H9 (cell line): ENCODE results near the gene ACTN1. TPM values are rescaled to one million over a fixed set of nuclear protein-coding genes. Genes with fewer than 3 reads are reported as not detected.
A peak's percentile ranks its signal among the peaks of the same experiment; 100 is the strongest.

ENCODE experiments used
- DNase-seq: peaks from one replicate; pipeline ENCODE4 v3.0.0-alpha.2; 2017
- H2AFZ ChIP-seq: one replicate; pipeline ENCODE4 v1.6.1; 2013; ENCODE audit warnings: mild to moderate bottlenecking, low read length, control low read depth, moderate library complexity
- H2AK5ac ChIP-seq: 2 replicates; pipeline ENCODE4 v1.6.1; 2013; ENCODE audit warnings: low read length, control low read depth, mixed read lengths; ENCODE audit not compliant: insufficient read length
- H2BK120ac ChIP-seq: one replicate; pipeline ENCODE4 v1.6.1; 2013; ENCODE audit warnings: low read depth, mild to moderate bottlenecking, low read length, control low read depth, inconsistent platforms; ENCODE audit not compliant: poor library complexity, severe bottlenecking
- H2BK12ac ChIP-seq: 2 replicates; pipeline ENCODE4 v1.6.1; 2013; ENCODE audit warnings: low read length, control low read depth, mixed read lengths, low read depth; ENCODE audit not compliant: insufficient read length
- H2BK15ac ChIP-seq: 2 replicates; pipeline ENCODE4 v1.6.1; 2013; ENCODE audit warnings: low read depth, low read length, control low read depth
- H2BK20ac ChIP-seq: one replicate; pipeline ENCODE4 v1.6.1; 2013; ENCODE audit warnings: low read depth, mild to moderate bottlenecking, low read length, control low read depth, inconsistent platforms; ENCODE audit not compliant: poor library complexity, severe bottlenecking
- H2BK5ac ChIP-seq: 2 replicates; pipeline ENCODE4 v1.6.1; 2013; ENCODE audit warnings: low read length, control low read depth, mixed read lengths; ENCODE audit not compliant: insufficient read length
- H3K14ac ChIP-seq: 2 replicates; pipeline ENCODE4 v1.6.1; 2013; ENCODE audit warnings: low read length, control low read depth; ENCODE audit not compliant: insufficient read depth
- H3K18ac ChIP-seq: 2 replicates; pipeline ENCODE4 v1.6.1; 2013; ENCODE audit warnings: low read depth, mild to moderate bottlenecking, mixed read lengths, low read length, control low read depth; ENCODE audit not compliant: insufficient read length
- H3K23ac ChIP-seq: 2 replicates; pipeline ENCODE4 v1.6.1; 2013; ENCODE audit warnings: low read length, control low read depth, mixed read lengths, low read depth; ENCODE audit not compliant: insufficient read length
- H3K23me2 ChIP-seq: 2 replicates; pipeline ENCODE4 v1.6.1; 2013; ENCODE audit warnings: low read depth, mild to moderate bottlenecking, mixed read lengths, low read length, control low read depth; ENCODE audit not compliant: insufficient read length, poor library complexity, severe bottlenecking
- H3K27ac ChIP-seq: 2 replicates; pipeline ENCODE4 v1.5.1; 2013; ENCODE audit warnings: low read length, control low read depth, mixed read lengths, low read depth; ENCODE audit not compliant: insufficient read length
- H3K27me3 ChIP-seq: 2 replicates; pipeline ENCODE4 v1.6.1; 2013; ENCODE audit warnings: low read length, control low read depth, inconsistent platforms; ENCODE audit not compliant: insufficient read depth
- H3K4ac ChIP-seq: 2 replicates; pipeline ENCODE4 v1.6.1; 2013; ENCODE audit warnings: low read depth, mild to moderate bottlenecking, control low read depth, inconsistent platforms, low read length, moderate library complexity
- H3K4me1 ChIP-seq: 2 replicates; pipeline ENCODE4 v1.6.1; 2013; ENCODE audit warnings: low read length, control low read depth, inconsistent platforms; ENCODE audit not compliant: insufficient read depth
- H3K4me2 ChIP-seq: 2 replicates; pipeline ENCODE4 v1.6.1; 2013; ENCODE audit warnings: low read length, control low read depth, mixed read lengths; ENCODE audit not compliant: insufficient read length, insufficient read depth
- H3K56ac ChIP-seq: 2 replicates; pipeline ENCODE4 v1.6.1; 2013; ENCODE audit warnings: low read depth, mild to moderate bottlenecking, mixed read lengths, low read length, control low read depth; ENCODE audit not compliant: insufficient read length
- H3K79me1 ChIP-seq: 2 replicates; pipeline ENCODE4 v1.6.1; 2013; ENCODE audit warnings: low read depth, mild to moderate bottlenecking, moderate library complexity, low read length, control low read depth, inconsistent platforms; ENCODE audit not compliant: insufficient read depth, poor library complexity, severe bottlenecking
- H3K79me2 ChIP-seq: 2 replicates; pipeline ENCODE4 v1.6.1; 2013; ENCODE audit warnings: low read length, control low read depth, inconsistent platforms; ENCODE audit not compliant: insufficient read depth
- H3K9ac ChIP-seq: 2 replicates; pipeline ENCODE4 v1.6.1; 2013; ENCODE audit warnings: low read length, control low read depth, mixed read lengths; ENCODE audit not compliant: insufficient read length; ENCODE audit errors: extremely low read depth
- H3K9me3 ChIP-seq: one replicate; pipeline ENCODE4 v1.6.1; 2013; ENCODE audit warnings: low read depth, low read length, inconsistent platforms; ENCODE audit not compliant: control insufficient read depth
- H3T11ph ChIP-seq: one replicate; pipeline ENCODE4 v1.6.1; 2013; ENCODE audit warnings: mild to moderate bottlenecking, low read length, control low read depth, inconsistent platforms
- H4K20me1 ChIP-seq: one replicate; pipeline ENCODE4 v1.6.1; 2013; ENCODE audit not compliant: control insufficient read depth, insufficient read length, insufficient read depth
- H4K5ac ChIP-seq: 2 replicates; pipeline ENCODE4 v1.6.1; 2013; ENCODE audit warnings: low read depth, mild to moderate bottlenecking, mixed read lengths, low read length, control low read depth; ENCODE audit not compliant: insufficient read length
- H4K8ac ChIP-seq: replicated peaks from 2 replicates; pipeline ENCODE4 v1.6.1; 2013; ENCODE audit warnings: low read length, control low read depth, mixed read lengths, low read depth; ENCODE audit not compliant: insufficient read length
- H4K91ac ChIP-seq: 2 replicates; pipeline ENCODE4 v1.6.1; 2013; ENCODE audit warnings: low read depth, mild to moderate bottlenecking, moderate library complexity, mixed read lengths, low read length, control low read depth; ENCODE audit not compliant: insufficient read length
- H3K27ac Mint-ChIP-seq, 3 experiments: 2 replicates in 2 of 3; 3 replicates in 1 of 3; pipeline ENCODE4 v1.8.0; 2020 to 2021; ENCODE audit warnings: mixed read lengths in 3 of 3, mild to moderate bottlenecking in 1 of 3, moderate library complexity in 1 of 3
- H3K27me3 Mint-ChIP-seq: 2 replicates; pipeline ENCODE4 v1.8.0; 2021; ENCODE audit warnings: low read depth, mild to moderate bottlenecking, moderate library complexity, mixed read lengths
- H3K36me3 Mint-ChIP-seq, 3 experiments: 2 replicates in 2 of 3; 3 replicates in 1 of 3; pipeline ENCODE4 v1.8.0; 2020 to 2021; ENCODE audit warnings: low read depth in 3 of 3, mixed read lengths in 3 of 3; ENCODE audit not compliant: insufficient read depth in 1 of 3
- H3K4me1 Mint-ChIP-seq, 2 experiments: 2 replicates each; pipeline ENCODE4 v1.8.0; 2020; ENCODE audit warnings: mixed read lengths in 2 of 2
- H3K4me3 Mint-ChIP-seq, 2 experiments: 2 replicates in 1 of 2; 3 replicates in 1 of 2; pipeline ENCODE4 v1.8.0; 2020 to 2021; ENCODE audit warnings: mild to moderate bottlenecking in 2 of 2, mixed read lengths in 2 of 2, moderate library complexity in 1 of 2
- H3K9me3 Mint-ChIP-seq, 2 experiments: 2 replicates in 1 of 2; 3 replicates in 1 of 2; pipeline ENCODE4 v1.8.0; 2020; ENCODE audit warnings: mild to moderate bottlenecking in 2 of 2, mixed read lengths in 2 of 2, moderate library complexity in 1 of 2
- CTCF ChIP-seq: fragments of 200-600 bp; sonication (generic); conservative IDR thresholded peaks from 3 replicates; pipeline ENCODE4 v1.8.0; 2021; ENCODE audit warnings: antibody characterized with exemption, mild to moderate bottlenecking
- WGBS: extraction: QIAGEN DNeasy Blood & Tissue Kit; methylation state at CpG from one replicate; pipeline ENCODE4 v1.1.7; 2013; ENCODE audit warnings: missing lambda C conversion rate, low lambda C conversion rate, mixed read lengths; ENCODE audit not compliant: insufficient read length; ENCODE audit errors: extremely low coverage; 5-methylcytosine and 5-hydroxymethylcytosine counted together
- total RNA-seq: library from RNA; stranded (reverse); gene quantifications from 2 replicates; pipeline ENCODE4 v1.2.1, GENCODE V29; 2021

Gene ACTN1
- total RNA-seq, 1 experiment from 2014 or later, result 219 TPM

- Histone ChIP-seq H3K23ac (no peak overlapping the region), H2BK120ac (no peak overlapping the region), H3K79me2 (peaks cover 61% of the 10 kb centered on the region; the same call in 1 of the 2 replicates), H2BK12ac (no peak overlapping the region), H3K4me2 (no peak overlapping the region), H3K9me3 (no peaks in the 10 kb centered on the region), H3K23me2 (no peaks in the 10 kb centered on the region), H2AK5ac (no peak overlapping the region), H2BK20ac (no peak overlapping the region), H3K27ac (no peak overlapping the region), H2AFZ (no peak overlapping the region), H3K56ac (no peak overlapping the region), H4K91ac (no peak overlapping the region), H3K9ac (no peak overlapping the region), H2BK15ac (no peak overlapping the region), H3K79me1 (peaks cover 9% of the 10 kb centered on the region), H3T11ph (no peak overlapping the region), H4K8ac (no peak overlapping the region), H3K18ac (no peak overlapping the region), H4K5ac (no peak overlapping the region), H3K4ac (no peak overlapping the region), H4K20me1 (no peaks in the 10 kb centered on the region), H3K4me1 (peaks cover 2% of the 10 kb centered on the region; the same call in 1 of the 2 replicates), H2BK5ac (no peak overlapping the region), H3K27me3 (no peaks in the 10 kb centered on the region), H3K14ac (no peak overlapping the region)
- Mint-ChIP-seq H3K27ac (peak overlapping the region in 2 of 3 experiments; percentile 6 to 80; a peak in 5 of 7 replicates), H3K4me1 (peaks cover 54 to 56% of the 10 kb centered on the region in 2 experiments), H3K27me3 (no peaks in the 10 kb centered on the region), H3K36me3 (peaks cover 5 to 17% (median 13%) of the 10 kb centered on the region in 3 experiments), H3K9me3 (no peaks in the 10 kb centered on the region), H3K4me3 (no peak overlapping the region)
- TF ChIP-seq CTCF, result no peak
- no peak for DNase-seq
- no CpG with 5 or more reads among the region's 3 CpGs for WGBS
Measured at GRCh38 chr14:68962681-68963080, 16.4 kb downstream of the ACTN1 start.
